ENCODE measurements around the gene FAM107A. TPM values are rescaled to one million over a fixed set of nuclear protein-coding genes. Genes with fewer than 3 reads are reported as not detected.

Gene FAM107A
- total RNA-seq, 1 experiment from 2014 or later: not detected

GRCh38 chr3:58581328-58582091, 4.3 kb upstream of the FAM107A start:
- no peaks in the 10 kb centered on the region for H4K20me1 ChIP-seq (ENCODE audit: insufficient read depth)

DNA sequence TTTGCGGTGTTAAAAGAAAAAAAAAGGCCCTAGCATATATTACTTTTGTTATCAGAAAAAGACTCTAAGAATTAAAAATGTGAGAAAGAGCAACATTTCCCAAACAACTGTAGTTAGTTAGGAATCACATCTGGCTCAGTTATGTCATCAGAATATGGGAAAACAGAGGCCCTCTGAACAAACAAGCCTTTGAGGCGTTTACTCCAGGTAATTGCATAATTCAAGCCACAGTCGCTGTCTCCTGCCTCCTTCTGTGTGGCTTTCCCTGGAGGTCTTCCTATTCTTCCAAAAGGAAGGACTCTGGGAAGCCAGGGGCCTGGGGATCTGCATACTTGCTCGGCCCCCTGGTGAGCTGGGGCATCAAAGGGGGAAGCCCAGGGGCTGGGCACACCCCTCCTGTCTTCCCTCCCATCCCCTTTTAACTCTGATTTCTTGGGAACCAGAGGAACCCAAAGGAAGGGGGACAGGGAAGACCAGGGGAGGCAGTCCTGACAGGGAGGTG, 3.7 kb upstream of the FAM107A start:
- intact Hi-C loops (cut with micrococcal nuclease): no loop called here
- DNase-seq (ENCODE audit: low read depth, low spot score): no peak

More at GRCh38 chr3:58581328-58582091, 4.3 kb upstream of the FAM107A start:
- ATAC-seq (no peak), DNase-seq (ENCODE audit: low read depth, low spot score) (no peak)
- H3K9me2 ChIP-seq (ENCODE audit: insufficient read depth): no peaks in the 10 kb centered on the region
- H3K79me2 ChIP-seq (ENCODE audit: insufficient read depth, low read length): no peaks in the 10 kb centered on the region
- H3K36me3 ChIP-seq (ENCODE audit: control insufficient read depth in 1 of 2, insufficient read depth in 2 of 2, low read length in 2 of 2): no peaks in the 10 kb centered on the region
- ChIA-PET CTCF (interaction anchor here (2.5 kb wide), 1 partner anchor 13 kb away, joined by 10 read pairs; no protein-coding TSS in a partner anchor), RAD21 (ENCODE audit: low non-redundant PET in 1 of 2, low total read pairs in 2 of 2, uncharacterized antibody in 2 of 2, unreplicated experiment in 2 of 2) (interaction anchor here in 1 of 2 experiments (0.6 kb wide), 1 partner anchor 15 kb away, joined by 3 read pairs; no protein-coding TSS in a partner anchor), POLR2A (no interaction called here)
- no peak overlapping the region for H3K9ac ChIP-seq (ENCODE audit: low read length)
- H2AFZ ChIP-seq (ENCODE audit: low read depth, low read length, poor library complexity, severe bottlenecking): no peak overlapping the region
- H3K4me2 ChIP-seq (ENCODE audit: low read length): no peak overlapping the region
- peaks cover 4 to 19% of the 10 kb centered on the region in 2 experiments; a peak in 3 of 4 replicates for H3K4me1 ChIP-seq (ENCODE audit: control insufficient read depth in 1 of 2, insufficient read depth in 2 of 2, low read length in 2 of 2)
- H3K27ac ChIP-seq (ENCODE audit: low read depth, low read length): no peak overlapping the region
- TF ChIP-seq, protein P1, sequence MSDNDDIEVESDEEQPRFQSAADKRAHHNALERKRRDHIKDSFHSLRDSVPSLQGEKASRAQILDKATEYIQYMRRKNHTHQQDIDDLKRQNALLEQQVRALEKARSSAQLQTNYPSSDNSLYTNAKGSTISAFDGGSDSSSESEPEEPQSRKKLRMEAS (IDR thresholded peaks at IDR 0.05): no peak
- no TSS peak for BruUV-seq (replicated peaks)
- intact Hi-C loops (cut with micrococcal nuclease): no loop called here
- no peaks in the 10 kb centered on the region for H3K9me3 ChIP-seq (ENCODE audit: control insufficient read depth in 1 of 2, insufficient read depth in 1 of 2, low read depth in 1 of 2, low read length in 2 of 2)
- no peaks in the 10 kb centered on the region for H3K27me3 ChIP-seq (ENCODE audit: insufficient read depth, low read length)
- no peak overlapping the region for H3K4me3 ChIP-seq (replicated peaks in 1 of 2; ENCODE audit: low read depth in 1 of 2, low read length in 2 of 2)

More for the DNA sequence above, 3.7 kb upstream of the FAM107A start:
- no peaks in the 10 kb centered on the region for H3K9me2 ChIP-seq (ENCODE audit: insufficient read depth)
- no peak for ATAC-seq
- ChIA-PET POLR2A (no interaction called here), CTCF (interaction anchor here (2.5 kb wide), 1 partner anchor 12 kb away, joined by 10 read pairs; no protein-coding TSS in a partner anchor), RAD21 (ENCODE audit: low non-redundant PET in 1 of 2, low total read pairs in 2 of 2, uncharacterized antibody in 2 of 2, unreplicated experiment in 2 of 2) (interaction anchor here in 1 of 2 experiments (0.7 kb wide), 1 partner anchor 9 kb away, joined by 3 read pairs; no protein-coding TSS in a partner anchor)
- H3K4me3 ChIP-seq (replicated peaks in 1 of 2; ENCODE audit: low read depth in 1 of 2, low read length in 2 of 2): no peak overlapping the region
- no peaks in the 10 kb centered on the region for H4K20me1 ChIP-seq (ENCODE audit: insufficient read depth)
- no TSS peak for BruUV-seq (replicated peaks)
- no peaks in the 10 kb centered on the region for H3K36me3 ChIP-seq (ENCODE audit: control insufficient read depth in 1 of 2, insufficient read depth in 2 of 2, low read length in 2 of 2)
- no peak overlapping the region for H3K9ac ChIP-seq (ENCODE audit: low read length)
- no peak overlapping the region for H3K27ac ChIP-seq (ENCODE audit: low read depth, low read length)
- no peak overlapping the region for H2AFZ ChIP-seq (ENCODE audit: low read depth, low read length, poor library complexity, severe bottlenecking)
- no peak for TF ChIP-seq YY1 (IDR thresholded peaks at IDR 0.05; ENCODE audit: extremely low read depth, insufficient replicate concordance, low read depth, low read length)
- TF ChIP-seq CBX3 (IDR thresholded peaks at IDR 0.05; ENCODE audit: low read depth): no peak
- H3K4me1 ChIP-seq (ENCODE audit: control insufficient read depth in 1 of 2, insufficient read depth in 2 of 2, low read length in 2 of 2): peaks cover 4 to 17% of the 10 kb centered on the region in 2 experiments; a peak in 3 of 4 replicates
- no peaks in the 10 kb centered on the region for H3K79me2 ChIP-seq (ENCODE audit: insufficient read depth, low read length)
- no peak overlapping the region for H3K4me2 ChIP-seq (ENCODE audit: low read length)
- no peaks in the 10 kb centered on the region for H3K27me3 ChIP-seq (ENCODE audit: insufficient read depth, low read length)
- no peaks in the 10 kb centered on the region for H3K9me3 ChIP-seq (ENCODE audit: control insufficient read depth in 1 of 2, insufficient read depth in 1 of 2, low read depth in 1 of 2, low read length in 2 of 2)
